IMR-90 (cell line): Measurements from ENCODE around the gene GABRB1. TPM values are rescaled to one million over a fixed set of nuclear protein-coding genes. Genes with fewer than 3 reads are reported as not detected.

Experiments used
- ATAC-seq: fragments of 200-7000 bp; cut with Tn5 transposase; 2 replicates; pipeline ENCODE4 v1.9.1; 2020; ENCODE audit warnings: low read depth, mild to moderate bottlenecking, moderate library complexity
- BruUV-seq: library from RNA; stranded (reverse); fragments of 400-500 nt; replicated peaks from 2 replicates; lab custom pipeline; 2021; lab: Mats Ljungman, UMichigan
- CTCF ChIA-PET: fragments of 300-600 bp; formaldehyde crosslinking; extraction: SDS; loops from one replicate; lab custom pipeline; 2021; ENCODE audit warnings: antibody characterized with exemption; lab: Yijun Ruan, JAX
- POLR2A ChIA-PET: fragments of 300-600 bp; sonication (Branson Sonifier 250); formaldehyde crosslinking; loops from one replicate; lab custom pipeline; 2022; ENCODE audit warnings: antibody characterized with exemption; ENCODE audit not compliant: unreplicated experiment; lab: Charles Lee
- DNase-seq: peaks from one replicate; pipeline ENCODE4 v3.0.0; 2013
- H2AFZ ChIP-seq: replicated peaks from 2 replicates; pipeline ENCODE3; 2013; ENCODE audit warnings: low read length, mild to moderate bottlenecking; ENCODE audit not compliant: poor library complexity
- H2AK5ac ChIP-seq: 2 replicates; pipeline ENCODE4 v1.6.1; 2013; ENCODE audit warnings: low read depth, low read length, inconsistent platforms
- H2AK9ac ChIP-seq: replicated peaks from 2 replicates; pipeline ENCODE3; 2013; ENCODE audit warnings: mild to moderate bottlenecking, low read depth, low read length, moderate library complexity; ENCODE audit not compliant: poor library complexity
- H2BK120ac ChIP-seq: 2 replicates; pipeline ENCODE4 v1.6.1; 2013; ENCODE audit warnings: low read depth, low read length, inconsistent platforms
- H2BK15ac ChIP-seq: 3 replicates; pipeline ENCODE4 v1.6.1; 2013; ENCODE audit warnings: low read depth, low read length, inconsistent platforms
- H2BK20ac ChIP-seq: 2 replicates; pipeline ENCODE4 v1.6.1; 2013; ENCODE audit warnings: low read depth, mild to moderate bottlenecking, inconsistent platforms, low read length, moderate library complexity
- H2BK5ac ChIP-seq: 2 replicates; pipeline ENCODE4 v1.6.1; 2013; ENCODE audit warnings: mild to moderate bottlenecking, low read depth, low read length, inconsistent platforms; ENCODE audit not compliant: poor library complexity, severe bottlenecking
- H3K14ac ChIP-seq: replicated peaks from 2 replicates; pipeline ENCODE4 v1.6.1; 2013; ENCODE audit warnings: low read depth, low read length, inconsistent platforms
- H3K18ac ChIP-seq: 2 replicates; pipeline ENCODE4 v1.6.1; 2013; ENCODE audit warnings: low read depth, low read length, control low read depth
- H3K23ac ChIP-seq: 2 replicates; pipeline ENCODE4 v1.6.1; 2013; ENCODE audit warnings: low read depth, low read length, inconsistent platforms
- H3K27ac ChIP-seq: 2 replicates; pipeline ENCODE4 v1.5.1; 2013; ENCODE audit warnings: mild to moderate bottlenecking, control low read depth, low read length; ENCODE audit not compliant: insufficient read depth
- H3K27me3 ChIP-seq: 2 replicates; pipeline ENCODE4 v1.6.1; 2013; ENCODE audit warnings: low read length; ENCODE audit not compliant: control insufficient read depth, insufficient read depth
- H3K36me3 ChIP-seq: 2 replicates; pipeline ENCODE4 v1.6.1; 2013; ENCODE audit warnings: low read length, mixed read lengths; ENCODE audit not compliant: control insufficient read depth, insufficient read depth
- H3K4ac ChIP-seq: 2 replicates; pipeline ENCODE4 v1.6.1; 2013; ENCODE audit warnings: low read depth, low read length, inconsistent platforms
- H3K4me1 ChIP-seq: 2 replicates; pipeline ENCODE4 v1.6.1; 2013; ENCODE audit warnings: low read length, mixed read lengths; ENCODE audit not compliant: control insufficient read depth, insufficient read depth
- H3K4me2 ChIP-seq: 2 replicates; pipeline ENCODE4 v1.6.1; 2013; ENCODE audit warnings: low read depth, mild to moderate bottlenecking, control low read depth, low read length, moderate library complexity
- H3K4me3 ChIP-seq: 2 replicates; pipeline ENCODE4 v1.5.1; 2013; ENCODE audit warnings: low read depth, mild to moderate bottlenecking, control low read depth, low read length, moderate library complexity; ENCODE audit not compliant: insufficient read depth
- H3K56ac ChIP-seq: 2 replicates; pipeline ENCODE4 v1.6.1; 2013; ENCODE audit warnings: low read length, inconsistent platforms; ENCODE audit not compliant: insufficient read depth; ENCODE audit errors: extremely low read depth
- H3K79me1 ChIP-seq, 2 experiments: 2 replicates each; pipeline ENCODE4 v1.6.1; 2013; ENCODE audit warnings: low read length in 2 of 2, inconsistent platforms in 1 of 2, low read depth in 1 of 2
- H3K9ac ChIP-seq: 2 replicates; pipeline ENCODE4 v1.6.1; 2013; ENCODE audit warnings: low read depth, low read length, control low read depth
- H3K9me1 ChIP-seq: 2 replicates; pipeline ENCODE4 v1.6.1; 2013; ENCODE audit warnings: low read length, inconsistent platforms; ENCODE audit not compliant: insufficient read depth
- H3K9me3 ChIP-seq: 2 replicates; pipeline ENCODE4 v1.6.1; 2013; ENCODE audit warnings: low read length; ENCODE audit not compliant: control insufficient read depth, insufficient read depth
- H4K20me1 ChIP-seq: 2 replicates; pipeline ENCODE4 v1.6.1; 2013; ENCODE audit warnings: low read length, inconsistent platforms; ENCODE audit not compliant: insufficient read depth
- H4K5ac ChIP-seq: 2 replicates; pipeline ENCODE4 v1.6.1; 2013; ENCODE audit warnings: mild to moderate bottlenecking, low read depth, low read length, control low read depth
- H4K8ac ChIP-seq, 2 experiments: 2 replicates each; pipeline ENCODE4 v1.6.1; 2013; ENCODE audit warnings: low read depth in 2 of 2, low read length in 2 of 2, control low read depth in 1 of 2, inconsistent platforms in 1 of 2
- H4K91ac ChIP-seq: 2 replicates; pipeline ENCODE4 v1.6.1; 2013; ENCODE audit warnings: low read depth, low read length, inconsistent platforms; ENCODE audit not compliant: insufficient read depth
- SMC3 ChIP-seq: fragments of 150-350 bp; IDR thresholded peaks from 2 replicates; pipeline ENCODE4 v1.6.1; 2016; ENCODE audit warnings: low read depth, mild to moderate bottlenecking, antibody characterized with exemption, low read length, moderate library complexity
- WGBS, 2 experiments: methylation state at CpG; one replicate each; pipeline versions ENCODE4 v1.1.5 to v1.1.7; 2013; ENCODE audit warnings: missing lambda C conversion rate in 2 of 2; ENCODE audit not compliant: insufficient read length in 1 of 2; ENCODE audit errors: extremely low coverage in 2 of 2; 5-methylcytosine and 5-hydroxymethylcytosine counted together
- dilution Hi-C: fragments of 300-500 bp; cut with HindIII; formaldehyde crosslinking; loops from one replicate; pipeline ENCODE4 v1.14.3; 2018; ENCODE audit warnings: low sequenced_read_pairs; ENCODE audit not compliant: unreplicated experiment
- in situ Hi-C: fragments of 300-500 bp; cut with MboI; formaldehyde crosslinking; loops from 3 replicates; pipeline ENCODE4 v1.14.3; 2019; ENCODE audit warnings: low sequenced_read_pairs, inconsistent platforms, mixed read lengths
- intact Hi-C: fragments of 100-400 bp; cut with micrococcal nuclease; formaldehyde crosslinking; loops from 2 replicates; pipeline ENCODE4 v1.10.0; 2022
- polyA plus RNA-seq, 3 experiments: library from polyadenylated mRNA; depleted of rRNA; stranded (reverse); fragments of >200 nt; gene quantifications; 2 replicates each; pipeline ENCODE4 v1.2.3, GENCODE V29; 2012; ENCODE audit warnings: low replicate concordance in 1 of 3
- total RNA-seq: library from RNA; depleted of rRNA; stranded (reverse); fragments of >200 nt; gene quantifications from 2 replicates; pipeline ENCODE4 v1.2.3, GENCODE V29; 2012

Gene GABRB1
- total and polyA plus RNA-seq, 2 of the 4 experiments (the other 2 are of a cell fraction): 4.7 to 16.1 TPM

DNA sequence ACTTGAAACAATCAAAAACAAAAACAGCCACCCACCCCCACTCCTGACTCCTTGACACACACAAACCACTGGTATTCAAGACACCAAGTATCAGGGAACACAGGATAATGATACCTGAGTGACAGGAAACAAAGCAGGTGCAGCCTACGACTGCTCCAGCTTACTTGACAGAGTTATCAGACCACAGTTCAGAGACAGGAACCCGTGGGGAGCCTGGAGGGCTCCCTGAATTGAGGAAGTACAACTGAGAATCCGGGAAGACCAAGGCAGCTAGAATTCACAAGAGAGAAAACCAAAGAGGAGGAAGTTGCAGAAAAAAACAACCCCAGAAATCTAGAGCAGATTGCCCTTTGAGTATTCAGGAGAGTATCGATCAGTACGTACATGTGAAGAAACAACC lies 411.6 kb downstream of the GABRB1 start:
- CTCF ChIA-PET: interaction anchor here (0.5 to 1.1 kb wide), 2 partner anchors 11 to 17 kb away, joined by 3 read pairs; no protein-coding TSS in a partner anchor
- Histone ChIP-seq H4K5ac (no peak overlapping the region), H2AK9ac (no peak overlapping the region), H2BK120ac (no peak overlapping the region), H3K18ac (no peak overlapping the region), H3K27me3 (no peaks in the 10 kb centered on the region), H3K4me1 (no peaks in the 10 kb centered on the region), H3K9ac (no peak overlapping the region), H3K4me2 (no peak overlapping the region), H3K56ac (no peak overlapping the region), H2AK5ac (no peak overlapping the region), H3K79me1 (no peaks in the 10 kb centered on the region; a peak in 1 of 4 replicates), H4K20me1 (no peaks in the 10 kb centered on the region), H2BK20ac (no peak overlapping the region), H4K8ac (no peak overlapping the region), H2BK15ac (no peak overlapping the region), H3K14ac (no peak overlapping the region), H4K91ac (no peak overlapping the region), H2AFZ (no peak overlapping the region), H3K23ac (no peak overlapping the region), H3K4me3 (no peak overlapping the region), H3K36me3 (no peaks in the 10 kb centered on the region), H3K9me1 (no peaks in the 10 kb centered on the region), H2BK5ac (no peak overlapping the region), H3K4ac (no peak overlapping the region), H3K27ac (no peak overlapping the region), H3K9me3 (no peaks in the 10 kb centered on the region)
- no peak for DNase-seq
- WGBS, 2 experiments: no CpG with 5 or more reads among the region's 5 CpGs
- TF ChIP-seq SMC3: no peak
- intact Hi-C loops: loop anchor here (10.0 kb wide), 1 partner anchor 138 kb away; no protein-coding TSS in a partner anchor
- POLR2A ChIA-PET: no interaction called here
- dilution Hi-C loops: no loop called here
- no TSS peak for BruUV-seq
- in situ Hi-C loops: no loop called here
- ATAC-seq: no peak
